AG09309 (cell line): ENCODE results near the gene COL2A1.

Experiments
- DNase-seq: peaks from one replicate; pipeline ENCODE4 v3.0.0-alpha.2; 2010; ENCODE audit warnings: low read depth
- H3K4me3 ChIP-seq: 2 replicates; pipeline ENCODE4 v1.5.1; 2011; ENCODE audit warnings: mild to moderate bottlenecking, low read depth, low read length, moderate library complexity; ENCODE audit not compliant: control insufficient read depth
- TF ChIP-seq, protein P1 (sequence below): IDR thresholded peaks from 2 replicates; pipeline ENCODE4 v1.5.1; 2011; ENCODE audit warnings: mild to moderate bottlenecking, low read depth, low read length, inconsistent platforms; ENCODE audit not compliant: insufficient read depth, control insufficient read depth; ENCODE audit errors: missing control alignments

COL2A1 gene

GRCh38 chr12:48026060-48026827 lies 22.0 kb upstream of the COL2A1 start:
- DNase-seq, result no peak
- no peak overlapping the region for H3K4me3 ChIP-seq

DNA sequence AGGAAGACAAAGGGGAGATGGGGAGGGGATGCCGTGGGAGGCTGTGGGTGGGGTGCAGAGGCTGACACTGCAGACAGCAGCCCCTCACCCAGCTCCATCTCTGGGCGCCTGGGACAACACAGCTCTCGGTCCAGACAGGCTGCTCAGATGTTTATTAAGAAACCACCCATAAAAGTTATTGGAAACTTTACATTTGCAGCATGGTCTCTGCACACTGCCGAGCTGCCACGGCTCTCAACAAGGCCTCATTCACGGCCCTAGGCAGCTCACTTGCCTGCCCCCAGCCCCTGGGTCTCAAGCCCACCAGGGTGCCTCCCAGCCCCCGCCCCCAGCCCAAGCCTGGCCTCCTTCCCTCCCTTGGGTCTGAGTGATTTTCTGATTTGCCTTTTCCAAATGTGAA lies 21.0 kb upstream of the COL2A1 start:
- TF ChIP-seq, protein P1, sequence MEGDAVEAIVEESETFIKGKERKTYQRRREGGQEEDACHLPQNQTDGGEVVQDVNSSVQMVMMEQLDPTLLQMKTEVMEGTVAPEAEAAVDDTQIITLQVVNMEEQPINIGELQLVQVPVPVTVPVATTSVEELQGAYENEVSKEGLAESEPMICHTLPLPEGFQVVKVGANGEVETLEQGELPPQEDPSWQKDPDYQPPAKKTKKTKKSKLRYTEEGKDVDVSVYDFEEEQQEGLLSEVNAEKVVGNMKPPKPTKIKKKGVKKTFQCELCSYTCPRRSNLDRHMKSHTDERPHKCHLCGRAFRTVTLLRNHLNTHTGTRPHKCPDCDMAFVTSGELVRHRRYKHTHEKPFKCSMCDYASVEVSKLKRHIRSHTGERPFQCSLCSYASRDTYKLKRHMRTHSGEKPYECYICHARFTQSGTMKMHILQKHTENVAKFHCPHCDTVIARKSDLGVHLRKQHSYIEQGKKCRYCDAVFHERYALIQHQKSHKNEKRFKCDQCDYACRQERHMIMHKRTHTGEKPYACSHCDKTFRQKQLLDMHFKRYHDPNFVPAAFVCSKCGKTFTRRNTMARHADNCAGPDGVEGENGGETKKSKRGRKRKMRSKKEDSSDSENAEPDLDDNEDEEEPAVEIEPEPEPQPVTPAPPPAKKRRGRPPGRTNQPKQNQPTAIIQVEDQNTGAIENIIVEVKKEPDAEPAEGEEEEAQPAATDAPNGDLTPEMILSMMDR, result no peak
- DNase-seq, result no peak
- H3K4me3 ChIP-seq, result no peak overlapping the region

More at GRCh38 chr12:48026060-48026827, 22.0 kb upstream of the COL2A1 start:
- TF ChIP-seq, protein P1, result no peak

DNA sequence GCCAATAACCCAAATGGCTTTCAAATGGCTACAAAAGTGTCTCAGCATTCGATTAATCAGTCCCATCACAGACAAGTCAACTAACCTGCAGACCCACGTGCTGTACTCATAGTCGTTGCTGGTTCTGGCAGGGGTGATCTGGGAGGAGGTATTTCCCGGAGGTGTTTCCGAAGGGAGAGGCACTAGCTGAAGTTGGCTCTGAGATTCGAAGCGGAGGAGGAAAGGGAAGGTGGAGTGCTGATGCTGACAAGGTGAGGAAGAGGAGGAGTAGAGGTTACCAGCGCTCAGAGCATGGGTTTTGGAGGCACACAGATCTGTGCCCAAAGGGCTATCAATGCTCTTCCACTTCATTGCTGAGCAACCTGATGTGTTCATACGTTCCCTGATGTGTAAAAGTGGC lies 20.5 kb upstream of the COL2A1 start:
- TF ChIP-seq, protein P1, result no peak
- H3K4me3 ChIP-seq, result no peak overlapping the region
- no peak for DNase-seq

DNA sequence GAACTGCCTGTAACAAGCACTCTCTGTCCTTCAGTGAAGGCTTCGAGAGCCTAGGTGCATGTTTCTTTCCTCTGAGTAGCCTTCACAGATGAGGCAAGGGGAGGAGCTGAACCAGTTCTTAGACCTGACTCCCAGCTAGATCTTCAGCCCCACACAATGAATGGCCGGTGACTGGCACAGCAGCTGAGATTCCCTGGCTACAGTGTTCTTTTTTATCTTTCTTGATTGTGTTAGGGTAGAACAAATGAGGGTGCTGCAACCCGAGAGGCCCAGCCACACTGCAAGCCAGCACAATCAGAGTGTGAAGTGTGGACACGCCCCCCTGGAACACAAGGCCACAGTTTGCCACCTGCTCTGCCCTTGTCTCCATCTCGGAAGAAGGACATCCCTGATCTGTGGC lies 19.1 kb upstream of the COL2A1 start:
- DNase-seq, result no peak
- no peak overlapping the region for H3K4me3 ChIP-seq
- TF ChIP-seq, protein P1, result no peak

DNA sequence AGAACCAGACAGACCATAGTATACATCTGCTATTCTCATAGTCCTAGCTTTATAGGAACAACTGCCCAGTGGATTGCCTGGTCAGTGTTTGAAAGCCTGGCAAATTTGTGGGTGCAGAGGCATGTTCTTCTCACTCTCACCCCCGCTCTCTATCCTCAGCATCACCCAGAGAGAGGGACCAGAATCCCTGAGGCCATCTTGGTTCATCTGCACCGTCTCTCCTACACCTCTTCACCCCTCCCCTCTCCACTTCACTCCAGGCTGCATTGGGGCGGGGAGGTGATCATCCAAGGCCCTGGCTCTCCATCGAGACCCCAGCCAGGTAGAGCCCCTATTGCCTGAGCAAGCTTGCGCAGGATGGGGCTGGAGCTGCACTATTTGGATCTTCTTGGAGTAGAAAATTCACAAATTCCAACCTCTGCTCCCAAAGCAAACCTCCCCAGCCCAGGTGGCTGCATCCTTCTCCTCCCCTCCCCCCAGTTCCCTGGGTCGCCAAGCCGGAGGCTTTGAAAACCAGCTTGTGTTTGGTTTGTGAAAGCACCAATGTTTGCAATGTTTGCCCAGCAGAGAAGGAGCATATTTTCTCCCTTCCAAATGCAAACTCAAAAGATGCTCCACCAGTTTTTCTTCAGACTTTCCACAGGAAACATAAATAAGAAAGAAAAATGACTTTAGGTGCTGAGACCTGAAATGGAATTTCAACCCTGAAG lies 18.6 kb upstream of the COL2A1 start:
- no peak overlapping the region for H3K4me3 ChIP-seq
- no peak for DNase-seq
- TF ChIP-seq, protein P1, result no peak

DNA sequence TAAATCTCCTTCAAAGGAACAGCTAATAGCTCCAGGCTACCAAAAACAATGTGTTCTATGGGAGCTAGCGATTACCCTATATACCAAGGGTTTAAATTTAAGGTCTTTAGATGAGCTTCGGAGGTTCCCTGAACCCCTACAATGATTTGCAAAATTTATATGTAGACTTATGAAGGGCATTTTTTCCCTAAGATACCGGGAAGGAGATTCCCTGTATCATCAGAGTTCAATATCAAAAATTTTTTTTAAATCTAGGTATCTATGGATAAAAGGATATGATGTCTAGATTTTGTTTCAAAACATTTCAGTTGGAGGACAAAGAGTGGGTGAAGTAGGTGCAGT lies 17.9 kb upstream of the COL2A1 start:
- TF ChIP-seq, protein P1, result no peak
- DNase-seq, result no peak

More for the DNA sequence above, 17.9 kb upstream of the COL2A1 start:
- no peak overlapping the region for H3K4me3 ChIP-seq
